BLaER1 (cell line): ENCODE data around the gene TJP3.

Experiments used
- H3K27ac ChIP-seq: shearing (Covaris generic); formaldehyde crosslinking; 2 replicates; pipeline ENCODE4 v1.8.1; 2022
- H3K27me3 ChIP-seq: shearing (Covaris generic); formaldehyde crosslinking; 2 replicates; pipeline ENCODE4 v1.8.1; 2022
- H3K36me3 ChIP-seq: shearing (Covaris generic); formaldehyde crosslinking; 2 replicates; pipeline ENCODE4 v1.8.1; 2022
- H3K4me1 ChIP-seq: shearing (Covaris generic); formaldehyde crosslinking; 2 replicates; pipeline ENCODE4 v1.8.1; 2022
- H3K4me2 ChIP-seq: shearing (Covaris generic); formaldehyde crosslinking; 2 replicates; pipeline ENCODE4 v1.8.1; 2022
- H3K4me3 ChIP-seq: shearing (Covaris generic); formaldehyde crosslinking; 2 replicates; pipeline ENCODE4 v1.8.1; 2022
- H3K9ac ChIP-seq: shearing (Covaris generic); formaldehyde crosslinking; 2 replicates; pipeline ENCODE4 v1.8.1; 2022
- H3K9me3 ChIP-seq: shearing (Covaris generic); formaldehyde crosslinking; 2 replicates; pipeline ENCODE4 v1.8.1; 2022
- H4K20me1 ChIP-seq: shearing (Covaris generic); formaldehyde crosslinking; 2 replicates; pipeline ENCODE4 v1.8.1; 2022
- Cebpa-rat ChIP-seq: shearing (Covaris generic); IDR thresholded peaks from 2 replicates; pipeline ENCODE4 v1.8.1; 2022

TJP3 gene

DNA sequence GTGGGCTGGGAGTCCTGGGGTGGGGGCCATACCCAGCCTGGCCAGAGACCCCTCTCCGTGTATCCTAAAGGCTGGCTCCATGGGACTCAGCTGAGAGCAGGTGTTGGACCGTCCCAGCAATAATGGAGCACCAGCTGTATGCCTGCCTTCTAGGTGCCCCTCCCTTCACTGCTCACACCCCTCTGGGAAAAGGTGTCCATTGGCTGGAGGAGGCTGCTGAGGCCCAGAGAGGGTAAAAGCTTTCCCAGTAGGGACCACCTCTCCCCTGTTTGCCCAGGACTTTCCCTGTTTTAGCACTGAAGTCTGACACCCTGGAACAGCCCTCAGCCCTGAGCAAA, 67.2 kb downstream of the TJP3 start:
- Histone ChIP-seq H3K9ac (no peak overlapping the region), H3K4me1 (no peaks in the 10 kb centered on the region), H3K36me3 (peaks cover 4% of the 10 kb centered on the region; the same call in 1 of the 2 replicates), H3K4me3 (no peak overlapping the region), H3K4me2 (no peak overlapping the region), H3K27ac (no peak overlapping the region), H3K27me3 (no peaks in the 10 kb centered on the region), H4K20me1 (no peaks in the 10 kb centered on the region), H3K9me3 (peaks cover 13% of the 10 kb centered on the region)
- no peak for TF ChIP-seq Cebpa-rat

DNA sequence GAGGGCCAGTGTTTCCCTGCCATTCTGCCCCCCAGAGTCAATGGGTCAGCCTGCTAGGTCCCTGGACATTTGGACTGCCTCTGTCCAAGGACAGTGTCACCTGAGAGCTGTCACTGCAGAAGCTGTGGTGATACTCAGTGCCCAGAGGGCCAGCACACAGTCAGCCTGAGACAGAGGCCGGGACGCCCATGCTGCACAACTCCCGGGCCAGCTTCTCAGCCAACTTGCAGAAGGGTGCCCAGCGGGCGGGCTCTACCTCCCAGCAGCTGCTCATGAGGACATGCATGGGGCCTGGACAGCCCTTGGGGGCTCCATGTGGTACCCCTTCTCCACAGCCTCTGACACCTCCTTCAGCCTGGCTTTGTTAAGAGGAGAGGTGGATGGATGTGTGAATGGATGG, 67.6 kb downstream of the TJP3 start:
- no peak overlapping the region for H3K9ac ChIP-seq
- no peak for TF ChIP-seq Cebpa-rat
- no peak overlapping the region for H3K27ac ChIP-seq
- no peak overlapping the region for H3K4me2 ChIP-seq
- no peaks in the 10 kb centered on the region for H3K4me1 ChIP-seq
- H4K20me1 ChIP-seq, result no peaks in the 10 kb centered on the region
- peaks cover 16% of the 10 kb centered on the region for H3K9me3 ChIP-seq
- H3K36me3 ChIP-seq, result no peaks in the 10 kb centered on the region
- H3K27me3 ChIP-seq, result no peaks in the 10 kb centered on the region
- H3K4me3 ChIP-seq, result no peak overlapping the region

DNA sequence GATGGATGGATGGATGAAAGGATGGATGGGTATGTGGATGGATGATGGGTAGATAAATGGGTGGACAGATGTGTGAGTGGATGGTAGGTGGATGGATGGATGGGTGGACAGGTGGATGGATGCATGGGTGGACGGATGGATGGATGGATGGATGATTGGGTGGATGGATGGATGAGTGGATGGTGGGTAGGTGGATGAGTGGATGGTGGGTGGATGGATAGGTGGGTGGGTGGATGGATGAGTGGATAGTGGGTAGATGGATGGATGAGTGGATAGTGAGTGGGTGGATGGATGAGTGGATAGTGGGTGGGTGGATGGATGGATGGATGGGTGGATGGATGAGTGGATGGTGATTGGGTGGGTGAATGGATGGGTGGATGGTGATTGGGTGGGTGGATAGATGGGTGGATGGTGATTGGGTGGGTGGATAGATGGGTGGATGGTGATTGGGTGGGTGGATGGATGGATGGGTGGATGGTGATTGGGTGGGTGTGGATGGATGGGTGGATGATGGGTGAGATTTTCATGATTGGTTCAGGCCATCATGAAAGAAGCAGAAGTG, 68.4 kb downstream of the TJP3 start:
- TF ChIP-seq Cebpa-rat, result no peak
- Histone ChIP-seq H3K27ac (no peak overlapping the region), H3K27me3 (no peaks in the 10 kb centered on the region), H3K36me3 (no peaks in the 10 kb centered on the region), H3K9ac (no peak overlapping the region), H3K4me1 (no peaks in the 10 kb centered on the region), H3K9me3 (peaks cover 23% of the 10 kb centered on the region), H3K4me3 (no peak overlapping the region), H4K20me1 (no peaks in the 10 kb centered on the region), H3K4me2 (no peak overlapping the region)

DNA sequence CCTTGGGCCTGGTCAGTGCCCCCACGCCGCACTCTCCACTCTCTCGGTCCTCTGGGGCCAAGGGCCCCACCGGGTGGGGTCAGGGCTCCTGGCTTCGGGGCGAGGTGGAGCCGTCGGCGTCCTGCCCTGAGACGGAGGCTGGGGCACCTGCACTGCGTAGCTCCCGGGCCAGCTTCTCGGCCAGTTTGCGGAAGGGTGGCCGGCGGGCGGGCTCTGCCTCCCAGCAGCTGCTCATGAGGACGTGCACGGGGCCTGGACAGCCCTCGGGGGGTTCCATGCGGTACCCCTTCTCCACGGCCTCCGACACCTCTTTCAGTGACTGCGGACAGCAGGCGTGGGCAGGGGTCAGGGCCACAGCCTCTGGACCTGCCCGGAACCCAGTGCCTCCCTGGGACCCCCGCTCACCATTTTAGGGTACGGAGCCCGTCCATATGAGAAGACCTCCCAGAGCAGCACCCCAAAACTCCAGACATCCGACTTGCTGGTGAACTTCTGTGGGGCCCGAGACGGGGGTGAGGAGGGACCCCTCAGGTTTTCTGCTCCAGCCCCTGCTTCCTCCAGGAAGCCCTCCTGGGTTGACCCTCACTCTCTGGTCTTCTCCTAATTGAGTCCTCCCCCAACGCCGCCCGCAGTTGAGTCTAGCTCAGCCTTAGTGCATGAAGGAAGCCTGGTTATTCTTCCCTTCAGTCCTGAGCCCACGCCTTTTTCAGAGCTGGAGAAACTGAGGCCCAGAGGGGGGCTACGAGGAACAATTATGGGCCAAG, 70.1 kb downstream of the TJP3 start:
- H4K20me1 ChIP-seq, result no peaks in the 10 kb centered on the region
- H3K9me3 ChIP-seq, result peaks cover 37% of the 10 kb centered on the region
- H3K27ac ChIP-seq, result no peak overlapping the region
- no peak overlapping the region for H3K4me3 ChIP-seq
- H3K9ac ChIP-seq, result no peak overlapping the region
- no peaks in the 10 kb centered on the region for H3K4me1 ChIP-seq
- H3K4me2 ChIP-seq, result no peak overlapping the region
- no peak for TF ChIP-seq Cebpa-rat
- no peaks in the 10 kb centered on the region for H3K27me3 ChIP-seq
- no peaks in the 10 kb centered on the region for H3K36me3 ChIP-seq

DNA sequence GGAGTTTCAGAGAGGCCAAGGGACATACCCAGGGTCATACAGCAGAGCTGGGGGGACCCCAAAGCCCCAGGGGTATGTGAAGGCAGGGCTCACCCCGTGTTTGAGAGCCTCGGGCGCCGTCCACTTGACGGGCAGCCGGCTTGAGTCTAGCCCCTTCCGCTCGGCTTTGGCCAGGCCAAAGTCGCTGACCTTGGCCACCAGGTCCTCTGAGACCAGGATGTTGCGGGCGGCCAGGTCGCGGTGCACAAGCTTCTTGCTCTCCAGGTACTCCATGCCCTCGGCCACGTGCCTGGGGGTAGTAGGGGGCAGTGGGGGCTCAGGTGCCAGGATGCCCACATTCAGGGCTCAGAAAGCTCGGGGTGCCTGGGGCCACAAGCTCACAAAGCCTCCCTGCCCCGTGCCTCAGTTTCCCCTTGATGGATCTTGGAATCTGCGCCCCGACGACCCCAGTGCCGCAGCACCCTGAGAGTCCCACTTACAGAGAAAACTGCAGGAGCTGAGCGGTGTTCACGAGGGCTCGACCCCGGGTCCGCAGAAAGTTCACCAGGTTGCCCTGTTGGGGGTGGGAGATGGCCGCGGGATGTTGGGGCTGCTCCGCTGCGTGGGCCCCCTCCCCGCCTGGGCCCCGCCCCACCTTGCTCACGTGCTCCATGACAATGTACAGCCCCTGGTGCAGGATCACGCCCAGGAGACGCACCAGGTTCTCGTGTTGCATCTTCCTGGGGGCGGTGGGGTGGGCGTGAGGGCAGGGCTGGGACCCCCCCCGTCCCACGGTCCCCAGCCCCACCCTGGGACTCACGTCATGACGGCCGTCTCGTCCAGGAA, 70.9 kb downstream of the TJP3 start:
- H3K4me2 ChIP-seq, result no peak overlapping the region
- no peak for TF ChIP-seq Cebpa-rat
- no peaks in the 10 kb centered on the region for H3K36me3 ChIP-seq
- no peaks in the 10 kb centered on the region for H3K4me1 ChIP-seq
- H3K4me3 ChIP-seq, result no peak overlapping the region
- H4K20me1 ChIP-seq, result no peaks in the 10 kb centered on the region
- peaks cover 7% of the 10 kb centered on the region for H3K27me3 ChIP-seq
- H3K27ac ChIP-seq, result no peak overlapping the region
- H3K9ac ChIP-seq, result no peak overlapping the region
- peaks cover 37% of the 10 kb centered on the region for H3K9me3 ChIP-seq

DNA sequence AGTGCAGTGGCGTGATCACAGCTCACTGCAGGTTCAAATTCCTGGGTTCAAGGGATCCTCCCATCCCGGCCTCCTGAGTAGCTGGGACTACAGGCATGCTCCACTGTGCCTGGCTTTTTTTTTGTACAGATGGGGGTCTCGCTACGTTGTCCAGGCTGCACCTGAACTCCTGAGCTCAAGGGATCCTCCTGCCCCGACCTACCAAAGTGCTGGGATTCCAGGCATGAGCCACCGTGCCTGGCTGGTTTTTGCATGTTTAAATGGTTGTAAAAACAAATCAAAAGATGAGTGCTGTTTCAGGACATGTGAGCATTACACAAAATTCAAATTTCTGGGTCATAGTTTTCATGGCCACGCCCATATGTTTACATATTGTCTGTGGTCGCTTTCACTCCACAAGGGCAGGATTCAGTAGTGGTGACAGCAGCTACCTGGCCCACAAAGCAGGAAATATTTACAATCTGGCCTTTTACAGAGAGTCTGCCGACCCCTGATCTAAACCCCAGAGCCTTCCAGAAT, 72.7 kb downstream of the TJP3 start:
- Histone ChIP-seq H3K27me3 (peaks cover 24% of the 10 kb centered on the region), H3K4me2 (no peak overlapping the region), H3K36me3 (no peaks in the 10 kb centered on the region), H3K27ac (no peak overlapping the region), H4K20me1 (0 out of 2 replicates have a peak, but pooled peaks cover 7% of the 10 kb centered on the region), H3K4me3 (no peak overlapping the region), H3K9ac (no peak overlapping the region), H3K4me1 (peaks cover 10% of the 10 kb centered on the region; the same call in 1 of the 2 replicates), H3K9me3 (peaks cover 37% of the 10 kb centered on the region)
- no peak for TF ChIP-seq Cebpa-rat

DNA sequence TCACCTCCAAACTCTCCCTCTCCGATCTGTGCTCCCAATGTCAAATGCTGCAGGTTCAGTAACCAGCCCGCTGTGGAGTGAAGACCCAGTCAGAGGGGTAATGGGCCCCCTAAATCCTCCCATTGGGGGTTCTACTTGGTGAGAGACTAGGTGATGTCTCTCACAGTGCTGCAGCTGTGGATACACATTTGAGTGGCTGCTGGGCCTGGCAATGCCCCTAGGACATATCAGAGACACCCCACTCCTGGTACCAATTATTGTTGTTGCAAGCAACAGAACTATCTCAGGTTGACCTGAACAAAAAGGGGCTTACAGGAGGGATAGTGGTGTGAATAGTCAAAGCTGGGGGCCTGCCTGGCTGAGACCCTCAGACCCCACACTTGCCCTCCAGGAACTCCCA, 73.4 kb downstream of the TJP3 start:
- no peak overlapping the region for H3K27ac ChIP-seq
- no peak overlapping the region for H3K9ac ChIP-seq
- peaks cover 37% of the 10 kb centered on the region for H3K9me3 ChIP-seq
- H3K36me3 ChIP-seq, result no peaks in the 10 kb centered on the region
- H3K4me2 ChIP-seq, result no peak overlapping the region
- no peak for TF ChIP-seq Cebpa-rat
- H3K27me3 ChIP-seq, result peaks cover 31% of the 10 kb centered on the region
- H4K20me1 ChIP-seq, result 0 out of 2 replicates have a peak, but pooled peaks cover 7% of the 10 kb centered on the region
- peaks cover 10% of the 10 kb centered on the region; the same call in 1 of the 2 replicates for H3K4me1 ChIP-seq
- H3K4me3 ChIP-seq, result no peak overlapping the region

DNA sequence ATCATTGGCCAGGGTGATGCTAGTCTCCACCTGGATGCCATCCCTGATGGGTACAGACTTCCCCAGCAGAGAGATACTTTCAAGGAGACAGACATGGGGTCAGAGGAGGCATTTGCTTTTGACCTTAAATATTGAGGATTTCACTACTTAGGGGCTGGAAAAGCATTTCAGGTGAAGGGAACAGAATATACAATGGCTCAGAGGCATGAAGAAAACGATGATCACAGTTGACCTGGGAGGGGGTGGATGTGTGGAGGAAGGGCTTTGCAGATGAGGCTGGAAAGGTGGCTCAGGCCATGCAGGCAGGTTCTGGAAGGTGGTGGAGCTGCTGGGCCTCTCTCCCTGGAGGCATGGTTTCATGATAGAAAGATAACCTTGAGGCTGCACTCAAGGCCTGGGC, 74.1 kb downstream of the TJP3 start:
- Histone ChIP-seq H3K36me3 (no peaks in the 10 kb centered on the region), H3K4me1 (peaks cover 10% of the 10 kb centered on the region; the same call in 1 of the 2 replicates), H3K27me3 (peaks cover 38% of the 10 kb centered on the region), H3K4me2 (no peak overlapping the region), H3K9me3 (peaks cover 35% of the 10 kb centered on the region), H3K27ac (no peak overlapping the region), H3K4me3 (no peak overlapping the region), H4K20me1 (0 out of 2 replicates have a peak, but pooled peaks cover 7% of the 10 kb centered on the region), H3K9ac (no peak overlapping the region)
- TF ChIP-seq Cebpa-rat, result no peak

DNA sequence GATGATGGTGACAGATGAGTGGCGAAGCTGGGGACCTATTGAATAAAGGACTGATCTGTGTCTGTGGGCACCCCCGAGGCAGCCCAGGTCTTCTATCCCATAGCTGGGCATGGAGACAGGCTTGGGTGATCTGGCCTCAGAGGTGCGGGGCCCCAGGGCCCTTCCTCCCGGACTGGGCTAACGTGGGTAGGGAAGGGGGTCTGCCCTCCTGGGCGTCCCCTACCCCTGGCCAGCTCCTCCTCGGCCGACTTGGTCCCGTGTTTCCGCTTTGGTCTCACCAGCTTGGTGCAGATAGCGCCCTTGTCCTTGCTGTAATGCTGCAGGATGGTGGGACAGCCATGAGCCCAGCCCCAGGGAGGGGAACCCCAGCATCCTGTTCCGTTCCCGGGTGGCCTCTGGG, 74.7 kb downstream of the TJP3 start:
- Histone ChIP-seq H3K27ac (no peak overlapping the region), H3K4me3 (no peak overlapping the region), H3K4me2 (no peak overlapping the region), H3K9me3 (peaks cover 31% of the 10 kb centered on the region), H3K4me1 (peaks cover 10% of the 10 kb centered on the region; the same call in 1 of the 2 replicates), H4K20me1 (0 out of 2 replicates have a peak, but pooled peaks cover 7% of the 10 kb centered on the region), H3K36me3 (no peaks in the 10 kb centered on the region), H3K9ac (no peak overlapping the region), H3K27me3 (peaks cover 38% of the 10 kb centered on the region)
- TF ChIP-seq Cebpa-rat, result no peak
